ENCODE measurements around the gene DLAT.

The DLAT gene

GRCh38 chr11:112024773-112025678, at the start of gene DLAT:
Gene DLAT (plus strand): TSS chr11:112025408. CDS start chr11:112025473, 65 bp downstream.
- Histone ChIP-seq H3K36me3 (ENCODE audit: control insufficient read depth, insufficient read depth, low read length) (peaks cover 13% of the 10 kb centered on the region), H3K27me3 (ENCODE audit: control insufficient read depth, insufficient read depth, low read length) (no peaks in the 10 kb centered on the region), H3K9ac (ENCODE audit: low read depth, low read length) (peak within 1 kb of the TSS; percentile 96), H3K4me3 (ENCODE audit: low read depth, low read length) (peak within 1 kb of the TSS; percentile 93), H3K9me3 (ENCODE audit: control insufficient read depth, insufficient read depth, low read length) (no peaks in the 10 kb centered on the region), H3K4me1 (ENCODE audit: control insufficient read depth, insufficient read depth, low read length) (no peaks in the 10 kb centered on the region)

- Histone ChIP-seq H3K27me3 (ENCODE audit: control insufficient read depth, insufficient read depth, low read length) (no peaks in the 10 kb centered on the region), H3K9ac (ENCODE audit: low read depth, low read length) (peak overlapping the region; percentile 88), H3K9me3 (ENCODE audit: control insufficient read depth, insufficient read depth, low read length) (no peaks in the 10 kb centered on the region), H3K36me3 (ENCODE audit: control insufficient read depth, insufficient read depth, low read length) (no peaks in the 10 kb centered on the region), H3K4me3 (ENCODE audit: low read depth, low read length) (peak overlapping the region; percentile 86), H3K4me1 (ENCODE audit: control insufficient read depth, insufficient read depth, low read length) (peaks cover 14% of the 10 kb centered on the region)
Observed at GRCh38 chr11:111976119-111976766, 49.0 kb upstream of the DLAT start.

GRCh38 chr11:111976767-111977145, 48.5 kb upstream of the DLAT start:
- H3K9ac ChIP-seq (ENCODE audit: low read depth, low read length) = peak overlapping the region; percentile 88
- no peaks in the 10 kb centered on the region for H3K27me3 ChIP-seq (ENCODE audit: control insufficient read depth, insufficient read depth, low read length)

GRCh38 chr11:111977146-111978027, 47.8 kb upstream of the DLAT start:
- peaks cover 22% of the 10 kb centered on the region for H3K4me1 ChIP-seq (ENCODE audit: control insufficient read depth, insufficient read depth, low read length)
- H3K9ac ChIP-seq (ENCODE audit: low read depth, low read length) = peak overlapping the region; percentile 29
- no peaks in the 10 kb centered on the region for H3K36me3 ChIP-seq (ENCODE audit: control insufficient read depth, insufficient read depth, low read length)
- H3K9me3 ChIP-seq (ENCODE audit: control insufficient read depth, insufficient read depth, low read length) = no peaks in the 10 kb centered on the region
- H3K4me3 ChIP-seq (ENCODE audit: low read depth, low read length) = peak overlapping the region; percentile 86
- H3K27me3 ChIP-seq (ENCODE audit: control insufficient read depth, insufficient read depth, low read length) = no peaks in the 10 kb centered on the region

More at GRCh38 chr11:111976767-111977145, 48.5 kb upstream of the DLAT start:
- Histone ChIP-seq H3K36me3 (ENCODE audit: control insufficient read depth, insufficient read depth, low read length) (no peaks in the 10 kb centered on the region), H3K4me1 (ENCODE audit: control insufficient read depth, insufficient read depth, low read length) (peaks cover 18% of the 10 kb centered on the region), H3K9me3 (ENCODE audit: control insufficient read depth, insufficient read depth, low read length) (no peaks in the 10 kb centered on the region), H3K4me3 (ENCODE audit: low read depth, low read length) (peak overlapping the region; percentile 86)

DNA sequence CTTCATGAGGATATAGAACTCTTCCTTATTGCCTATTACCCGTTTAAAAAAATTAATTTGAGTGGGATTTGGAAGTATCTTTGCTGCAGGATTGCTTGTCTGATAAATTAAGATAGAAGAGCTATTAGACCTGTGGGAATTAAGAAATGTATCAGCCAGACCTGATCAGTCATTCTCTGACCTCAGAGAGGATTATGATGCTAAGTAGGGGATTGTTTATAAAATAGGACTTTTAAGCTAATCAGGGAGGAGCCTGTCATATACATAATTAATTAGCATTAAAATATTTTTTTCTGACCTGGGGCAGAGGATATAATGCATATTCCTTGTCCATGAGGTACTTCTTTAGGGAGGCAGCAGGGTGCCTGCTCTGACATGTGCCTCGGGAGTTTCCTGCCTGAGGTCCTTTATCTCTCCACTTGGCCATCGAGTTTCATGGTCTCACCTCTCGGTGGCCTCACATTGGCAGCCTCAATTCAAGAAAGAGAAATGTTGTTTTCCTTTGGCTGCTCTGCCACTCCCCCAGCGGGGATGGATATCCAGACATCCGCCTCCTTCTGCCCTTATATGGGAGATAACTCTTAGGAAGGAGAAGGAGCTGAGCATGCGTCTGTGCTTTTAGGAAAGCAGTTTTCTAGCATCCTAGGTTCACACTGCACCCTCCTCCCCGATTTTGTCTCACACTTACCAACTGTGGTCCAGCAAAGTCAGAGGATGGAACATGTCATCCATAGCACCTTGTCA, 47.0 kb upstream of the DLAT start:
- Histone ChIP-seq H3K9me3 (ENCODE audit: control insufficient read depth, insufficient read depth, low read length) (no peaks in the 10 kb centered on the region), H3K27me3 (ENCODE audit: control insufficient read depth, insufficient read depth, low read length) (no peaks in the 10 kb centered on the region), H3K36me3 (ENCODE audit: control insufficient read depth, insufficient read depth, low read length) (no peaks in the 10 kb centered on the region), H3K4me1 (ENCODE audit: control insufficient read depth, insufficient read depth, low read length) (peaks cover 29% of the 10 kb centered on the region), H3K9ac (ENCODE audit: low read depth, low read length) (peak overlapping the region; percentile 29), H3K4me3 (ENCODE audit: low read depth, low read length) (peak overlapping the region; percentile 86)

DNA sequence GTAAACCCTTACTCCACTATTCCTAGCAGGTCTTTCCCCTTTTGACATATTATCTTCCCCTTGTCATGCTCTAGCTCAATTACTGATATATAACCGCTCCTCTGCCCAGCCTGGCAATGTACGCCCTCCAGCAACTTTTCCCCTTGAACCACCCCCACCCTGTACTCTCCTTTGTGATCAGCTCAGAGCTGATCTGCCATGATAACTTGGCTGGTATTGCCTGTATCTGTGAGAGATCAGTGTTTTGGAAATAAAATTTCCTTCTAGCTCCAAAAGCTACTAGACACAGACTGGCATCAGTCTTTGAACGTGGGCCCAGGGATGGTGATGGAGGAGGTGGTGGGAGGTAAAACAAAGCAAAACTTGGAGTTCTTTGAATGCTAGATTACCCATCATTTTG, 45.1 kb upstream of the DLAT start:
- Histone ChIP-seq H3K9ac (ENCODE audit: low read depth, low read length) (no peak overlapping the region), H3K36me3 (ENCODE audit: control insufficient read depth, insufficient read depth, low read length) (peaks cover 3% of the 10 kb centered on the region), H3K4me3 (ENCODE audit: low read depth, low read length) (no peak overlapping the region), H3K4me1 (ENCODE audit: control insufficient read depth, insufficient read depth, low read length) (peaks cover 42% of the 10 kb centered on the region), H3K27me3 (ENCODE audit: control insufficient read depth, insufficient read depth, low read length) (no peaks in the 10 kb centered on the region), H3K9me3 (ENCODE audit: control insufficient read depth, insufficient read depth, low read length) (no peaks in the 10 kb centered on the region)

DNA sequence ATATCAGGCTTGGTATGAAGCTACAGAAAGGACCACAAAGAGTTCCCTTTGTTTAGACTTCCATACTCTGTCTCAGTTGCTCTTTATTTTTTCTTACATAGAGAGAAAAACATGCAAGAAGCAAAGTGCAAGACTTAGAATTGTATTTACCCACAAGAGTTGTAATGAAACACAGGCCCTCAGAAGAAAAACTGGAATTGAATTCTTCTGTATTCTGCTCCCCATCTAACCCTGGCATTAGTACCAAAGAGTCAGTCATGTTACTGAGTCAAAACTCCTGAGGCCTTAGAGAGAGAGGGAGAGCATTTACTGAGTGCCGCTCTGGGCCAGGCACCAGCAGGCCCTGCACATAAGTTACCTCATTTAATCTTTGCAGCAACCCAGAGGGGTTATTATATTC, 43.9 kb upstream of the DLAT start:
- H3K4me3 ChIP-seq (ENCODE audit: low read depth, low read length) = no peak overlapping the region
- H3K27me3 ChIP-seq (ENCODE audit: control insufficient read depth, insufficient read depth, low read length) = no peaks in the 10 kb centered on the region
- H3K9ac ChIP-seq (ENCODE audit: low read depth, low read length) = peak overlapping the region; percentile 62
- H3K9me3 ChIP-seq (ENCODE audit: control insufficient read depth, insufficient read depth, low read length) = no peaks in the 10 kb centered on the region
- peaks cover 37% of the 10 kb centered on the region for H3K4me1 ChIP-seq (ENCODE audit: control insufficient read depth, insufficient read depth, low read length)
- peaks cover 8% of the 10 kb centered on the region for H3K36me3 ChIP-seq (ENCODE audit: control insufficient read depth, insufficient read depth, low read length)

DNA sequence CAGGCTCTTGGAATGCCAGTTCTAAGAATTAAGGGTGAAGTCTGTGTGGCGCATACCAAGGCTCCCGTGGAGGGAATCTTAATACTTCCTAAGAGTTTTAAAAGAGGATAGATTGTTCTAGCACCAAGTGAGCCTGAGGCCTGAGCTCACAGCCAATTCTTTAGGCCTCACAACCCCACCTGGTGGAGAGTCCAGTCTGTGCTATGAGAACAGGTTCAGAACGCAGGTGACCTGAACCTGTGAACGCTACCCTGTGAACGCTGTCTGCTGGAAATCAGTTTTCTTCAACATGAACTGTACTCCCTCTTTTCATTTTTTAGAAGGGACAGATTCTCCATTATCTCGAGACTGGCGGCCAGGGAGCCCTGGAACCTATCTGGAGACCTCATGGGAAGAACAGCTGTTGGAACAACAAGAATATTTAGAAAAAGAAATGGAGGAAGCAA, 43.2 kb upstream of the DLAT start:
- Histone ChIP-seq H3K27me3 (ENCODE audit: control insufficient read depth, insufficient read depth, low read length) (no peaks in the 10 kb centered on the region), H3K36me3 (ENCODE audit: control insufficient read depth, insufficient read depth, low read length) (peaks cover 8% of the 10 kb centered on the region), H3K4me1 (ENCODE audit: control insufficient read depth, insufficient read depth, low read length) (peaks cover 37% of the 10 kb centered on the region), H3K9ac (ENCODE audit: low read depth, low read length) (peak overlapping the region; percentile 62), H3K4me3 (ENCODE audit: low read depth, low read length) (peak overlapping the region; percentile 36), H3K9me3 (ENCODE audit: control insufficient read depth, insufficient read depth, low read length) (no peaks in the 10 kb centered on the region)

DNA sequence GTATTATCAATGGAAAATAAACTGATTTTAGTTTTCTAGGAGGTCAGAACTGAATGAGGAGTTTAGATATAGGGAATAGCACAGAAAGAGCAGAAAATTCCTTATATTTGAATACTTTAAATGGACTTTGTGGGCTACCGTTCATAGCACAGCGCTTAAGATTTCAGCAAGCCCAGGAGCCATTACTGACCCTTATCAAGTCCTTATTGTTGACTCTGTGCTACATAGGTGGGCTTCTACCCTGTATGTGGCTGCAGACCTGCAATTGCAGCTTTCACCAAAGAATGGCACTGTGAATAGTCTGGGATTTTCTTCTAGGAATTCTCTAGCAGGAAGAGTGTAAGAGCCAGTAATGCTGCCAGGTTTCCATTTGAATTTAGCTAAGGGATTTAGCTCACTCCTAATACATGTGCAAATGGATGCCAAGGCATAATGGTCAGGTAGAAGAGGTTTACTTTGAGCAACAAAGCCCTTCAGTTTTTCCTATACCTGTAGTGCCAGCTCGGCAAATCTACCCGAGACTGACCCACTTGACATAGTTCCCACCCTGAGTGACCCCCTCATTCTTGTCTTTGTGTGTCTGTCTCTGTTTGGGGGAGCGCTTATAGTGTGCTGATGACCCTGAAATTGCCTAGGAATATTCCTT, 42.5 kb upstream of the DLAT start:
- H3K27me3 ChIP-seq (ENCODE audit: control insufficient read depth, insufficient read depth, low read length) = no peaks in the 10 kb centered on the region
- H3K4me1 ChIP-seq (ENCODE audit: control insufficient read depth, insufficient read depth, low read length) = peaks cover 37% of the 10 kb centered on the region
- H3K36me3 ChIP-seq (ENCODE audit: control insufficient read depth, insufficient read depth, low read length) = peaks cover 8% of the 10 kb centered on the region
- no peaks in the 10 kb centered on the region for H3K9me3 ChIP-seq (ENCODE audit: control insufficient read depth, insufficient read depth, low read length)
- peak overlapping the region; percentile 36 for H3K4me3 ChIP-seq (ENCODE audit: low read depth, low read length)
- peak overlapping the region; percentile 62 for H3K9ac ChIP-seq (ENCODE audit: low read depth, low read length)

- Histone ChIP-seq H3K36me3 (ENCODE audit: control insufficient read depth, insufficient read depth, low read length) (peaks cover 8% of the 10 kb centered on the region), H3K27me3 (ENCODE audit: control insufficient read depth, insufficient read depth, low read length) (no peaks in the 10 kb centered on the region), H3K9me3 (ENCODE audit: control insufficient read depth, insufficient read depth, low read length) (no peaks in the 10 kb centered on the region), H3K9ac (ENCODE audit: low read depth, low read length) (peak overlapping the region; percentile 62), H3K4me1 (ENCODE audit: control insufficient read depth, insufficient read depth, low read length) (peaks cover 35% of the 10 kb centered on the region), H3K4me3 (ENCODE audit: low read depth, low read length) (peak overlapping the region; percentile 36)
Observed at GRCh38 chr11:111983187-111983986, 41.8 kb upstream of the DLAT start.
